Suprapubic skin (tissue), 3 donors: ENCODE data around the gene UVRAG.

Experiments
- POLR2A ChIP-seq, 2 donors: fragments of 450-650 bp; IDR thresholded peaks; one replicate each; pipeline ENCODE4 v1.6.1; 2017; ENCODE audit warnings: antibody characterized with exemption in 2 of 2, mild to moderate bottlenecking in 2 of 2, moderate library complexity in 2 of 2
- TF ChIP-seq, protein P1 (sequence below), 2 donors: fragments of 200-600 bp in 1 of 2; fragments of 450-650 bp in 1 of 2; sonication (generic) in 1 of 2; IDR thresholded peaks; one replicate each; pipeline ENCODE4 v1.5.1; 2016 to 2019; ENCODE audit warnings: antibody characterized with exemption in 2 of 2, mild to moderate bottlenecking in 1 of 2, moderate library complexity in 1 of 2

DNA sequence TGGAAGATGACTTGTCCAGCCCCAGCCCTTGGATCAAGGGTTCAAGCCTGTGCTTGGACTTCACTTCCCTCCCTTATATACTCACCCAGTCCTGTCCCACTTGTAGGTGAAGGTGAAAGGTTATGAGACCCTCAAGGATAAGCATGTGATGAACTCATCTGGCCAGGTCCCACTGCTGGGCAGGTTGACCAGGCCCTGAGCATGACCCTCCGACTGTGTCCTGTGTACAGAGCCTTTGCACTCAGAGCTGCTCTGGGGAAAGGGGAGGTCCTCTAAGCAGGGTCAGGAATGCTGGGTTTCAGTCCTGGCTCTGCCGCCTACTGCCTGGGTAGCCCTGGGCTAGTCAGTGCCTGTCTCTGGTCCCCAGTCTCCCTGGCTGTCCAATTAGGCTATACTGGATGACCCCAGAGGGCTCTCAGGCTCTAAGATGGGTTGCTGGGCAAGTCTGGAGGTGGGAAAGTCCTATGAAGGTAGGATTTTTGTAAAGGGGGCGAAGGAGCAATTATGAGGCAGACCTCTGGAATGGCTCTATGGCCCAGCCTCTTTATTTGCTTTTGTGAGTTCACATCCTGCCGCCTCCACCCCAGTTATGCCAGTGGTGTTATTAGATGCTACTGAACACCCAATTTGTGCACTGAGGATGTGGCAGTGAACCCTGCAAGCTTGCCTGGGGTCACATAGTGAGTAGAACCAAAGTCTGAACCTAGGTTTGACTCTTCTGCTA is 32.3 kb upstream of the UVRAG start:
- TF ChIP-seq, protein P1, sequence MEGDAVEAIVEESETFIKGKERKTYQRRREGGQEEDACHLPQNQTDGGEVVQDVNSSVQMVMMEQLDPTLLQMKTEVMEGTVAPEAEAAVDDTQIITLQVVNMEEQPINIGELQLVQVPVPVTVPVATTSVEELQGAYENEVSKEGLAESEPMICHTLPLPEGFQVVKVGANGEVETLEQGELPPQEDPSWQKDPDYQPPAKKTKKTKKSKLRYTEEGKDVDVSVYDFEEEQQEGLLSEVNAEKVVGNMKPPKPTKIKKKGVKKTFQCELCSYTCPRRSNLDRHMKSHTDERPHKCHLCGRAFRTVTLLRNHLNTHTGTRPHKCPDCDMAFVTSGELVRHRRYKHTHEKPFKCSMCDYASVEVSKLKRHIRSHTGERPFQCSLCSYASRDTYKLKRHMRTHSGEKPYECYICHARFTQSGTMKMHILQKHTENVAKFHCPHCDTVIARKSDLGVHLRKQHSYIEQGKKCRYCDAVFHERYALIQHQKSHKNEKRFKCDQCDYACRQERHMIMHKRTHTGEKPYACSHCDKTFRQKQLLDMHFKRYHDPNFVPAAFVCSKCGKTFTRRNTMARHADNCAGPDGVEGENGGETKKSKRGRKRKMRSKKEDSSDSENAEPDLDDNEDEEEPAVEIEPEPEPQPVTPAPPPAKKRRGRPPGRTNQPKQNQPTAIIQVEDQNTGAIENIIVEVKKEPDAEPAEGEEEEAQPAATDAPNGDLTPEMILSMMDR (IDR thresholded peaks at IDR 0.05): no peak
- TF ChIP-seq POLR2A (IDR thresholded peaks at IDR 0.05): no peak
